K562 (cell line): Measurements from ENCODE around the gene TGM5. TPM values are rescaled to one million over a fixed set of nuclear protein-coding genes. Genes with fewer than 3 reads are reported as not detected.

Experiments used
- CEBPZ ChIP-seq: fragments of 150-350 bp; IDR thresholded peaks from 2 replicates; pipeline ENCODE4 v1.6.1; 2014; ENCODE audit warnings: low read depth, mild to moderate bottlenecking, low read length, borderline replicate concordance
- CREBBP ChIP-seq: IDR thresholded peaks from one replicate; pipeline ENCODE4 v1.6.1; 2012; ENCODE audit warnings: low read depth, mild to moderate bottlenecking, control low read depth, inconsistent platforms, low read length
- ESRRB ChIP-seq: fragments of 250-450 bp; sonication (Bioruptor Pico); IDR thresholded peaks from 2 replicates; pipeline ENCODE4 v1.5.0; 2020; ENCODE audit warnings: mild to moderate bottlenecking, moderate library complexity, borderline replicate concordance
- FOS ChIP-seq: IDR thresholded peaks from 3 replicates; pipeline ENCODE4 v1.6.1; 2011; ENCODE audit not compliant: insufficient read length; ENCODE audit errors: extremely low read depth
- HMGXB4 ChIP-seq: sonication (generic); formaldehyde crosslinking; IDR thresholded peaks from 2 replicates; pipeline ENCODE4 v1.8.1; 2023; ENCODE audit warnings: mild to moderate bottlenecking, missing genetic modification reagents
- NFIC ChIP-seq: fragments of 450-650 bp; IDR thresholded peaks from 2 replicates; pipeline ENCODE4 v1.6.1; 2017; ENCODE audit warnings: mild to moderate bottlenecking, inconsistent platforms
- ZBTB40 ChIP-seq, 2 experiments: fragments of 450-650 bp in 1 of 2; sonication (generic) in 1 of 2; formaldehyde crosslinking in 1 of 2; IDR thresholded peaks; 2 replicates each; pipeline versions ENCODE4 v1.7.1 to v1.9.0; 2016 to 2022; ENCODE audit warnings: inconsistent platforms in 1 of 2, mild to moderate bottlenecking in 1 of 2, missing genetic modification reagents in 1 of 2
- ZFX ChIP-seq: sonication (generic); formaldehyde crosslinking; IDR thresholded peaks from 2 replicates; pipeline ENCODE4 v1.8.0; 2022; ENCODE audit warnings: mild to moderate bottlenecking, missing genetic modification reagents, moderate library complexity
- ZNF146 ChIP-seq: IDR thresholded peaks from one replicate; pipeline ENCODE4 v1.6.1; 2018; ENCODE audit warnings: missing compliant biosample characterization; ENCODE audit not compliant: unreplicated experiment
- ZNF232 ChIP-seq: sonication (generic); formaldehyde crosslinking; IDR thresholded peaks from 2 replicates; pipeline ENCODE4 v1.8.0; 2022; ENCODE audit warnings: mild to moderate bottlenecking, missing genetic modification reagents
- ZNF586 ChIP-seq: fragments of 450-650 bp; formaldehyde crosslinking; conservative IDR thresholded peaks from 2 replicates; pipeline ENCODE4 v1.4.0; 2020; ENCODE audit warnings: mild to moderate bottlenecking, moderate library complexity
- ZNF766 ChIP-seq: fragments of 200-800 bp; sonication (Bioruptor generic); conservative IDR thresholded peaks from 2 replicates; pipeline ENCODE4 v1.6.1; 2016; ENCODE audit warnings: missing genetic modification characterization, missing compliant biosample characterization
- polyA plus RNA-seq, 8 experiments: library from polyadenylated mRNA; depleted of rRNA in 4 of 8; stranded (reverse) in 5 of 8; unstranded in 3 of 8; fragments of >200 nt; fragmentation: Nextera tagmentation in 2 of 8; fragmentation: Illumina TruSeq in 1 of 8; extraction: Ambion mirVana in 2 of 8; extraction: Trizol in 1 of 8; gene quantifications; 2 replicates each; pipeline versions ENCODE4 v1.2.1 to v1.2.3, GENCODE V29; 2011 to 2014; ENCODE audit warnings: inconsistent platforms in 1 of 8, missing spikeins in 1 of 8
- total RNA-seq, 7 experiments: library from RNA; depleted of rRNA in 6 of 7; stranded (reverse); fragments of >200 nt in 6 of 7; fragmentation: Illumina TruSeq in 2 of 7; extraction: Trizol in 2 of 7; gene quantifications; 2 replicates each; pipeline versions ENCODE4 v1.2.1 to v1.2.3, GENCODE V29; 2011 to 2021; ENCODE audit warnings: low replicate concordance in 1 of 7

TGM5 gene
- total and polyA plus RNA-seq, 9 of the 15 experiments (the other 6 are each of a cell fraction or from before 2014, with no cell fraction given) = 0.03 to 0.10 (median 0.07) TPM; not detected in 6

DNA sequence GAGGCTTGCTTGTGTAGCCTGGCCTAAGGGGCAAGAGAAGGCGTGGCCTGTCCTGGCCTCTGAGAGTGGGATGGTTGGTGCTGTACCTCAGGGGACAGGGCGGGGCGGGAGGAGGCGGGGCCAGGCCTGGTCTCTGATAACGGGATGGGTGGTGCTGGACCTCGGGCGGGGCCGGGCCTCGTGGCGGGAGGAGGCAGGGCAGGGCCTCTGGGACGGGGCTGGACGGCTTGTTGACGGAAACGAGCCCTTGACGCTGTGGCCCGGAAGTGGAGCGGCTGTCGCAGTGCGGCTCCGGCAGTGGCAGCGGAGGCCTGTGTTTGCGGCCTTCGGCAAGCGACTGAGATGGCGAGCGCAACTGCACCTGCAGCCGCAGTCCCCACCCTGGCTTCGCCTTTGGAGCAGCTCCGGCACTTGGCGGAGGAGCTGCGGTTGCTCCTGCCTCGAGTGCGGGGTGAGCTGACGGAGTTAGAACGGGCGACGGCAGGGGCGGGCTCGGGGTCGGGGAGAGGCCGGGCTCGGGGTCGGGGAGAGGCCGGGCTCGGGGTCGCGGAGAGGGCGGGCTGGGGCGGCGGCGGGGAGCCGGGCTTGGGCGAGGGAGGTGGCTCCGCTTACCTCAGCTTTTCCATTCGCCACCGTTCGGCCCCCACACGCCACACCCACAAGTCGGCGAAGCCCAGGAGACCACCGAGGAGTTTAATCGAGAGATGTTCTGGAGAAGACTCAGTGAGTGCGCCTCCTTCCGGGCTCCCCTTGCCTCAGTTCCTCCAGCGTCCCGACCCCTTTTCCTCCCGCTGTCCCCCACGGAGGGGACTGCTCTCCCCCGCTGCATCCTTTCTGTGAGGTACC, 81.3 kb downstream of the TGM5 start, which contains the start of gene CCNDBP1 (continued):
- TF ChIP-seq ZNF232 (CRISPR knock-in tag) (no peak), ZNF766 (CRISPR knock-in tag) (no peak), FOS (no peak), HMGXB4 (no peak), ZBTB40 (IDR thresholded peaks at IDR 0.05) (peak; percentile 85), ZBTB40 (CRISPR knock-in tag; IDR thresholded peaks at IDR 0.05) (no peak), ZFX (CRISPR knock-in tag) (peak; percentile 97), CEBPZ (no peak), NFIC (peak; percentile 50), CREBBP (no peak), ESRRB (CRISPR knock-in tag) (no peak), ZNF146 (CRISPR knock-in tag) (no peak), ZNF586 (CRISPR knock-in tag) (no peak)
